ENCODE measurements around the gene AATF. TPM values are rescaled to one million over a fixed set of nuclear protein-coding genes. Genes with fewer than 3 reads are reported as not detected.

Gene AATF
- polyA plus RNA-seq, 3 donors, result 24.3 to 57.9 (median 41.1) TPM

DNA sequence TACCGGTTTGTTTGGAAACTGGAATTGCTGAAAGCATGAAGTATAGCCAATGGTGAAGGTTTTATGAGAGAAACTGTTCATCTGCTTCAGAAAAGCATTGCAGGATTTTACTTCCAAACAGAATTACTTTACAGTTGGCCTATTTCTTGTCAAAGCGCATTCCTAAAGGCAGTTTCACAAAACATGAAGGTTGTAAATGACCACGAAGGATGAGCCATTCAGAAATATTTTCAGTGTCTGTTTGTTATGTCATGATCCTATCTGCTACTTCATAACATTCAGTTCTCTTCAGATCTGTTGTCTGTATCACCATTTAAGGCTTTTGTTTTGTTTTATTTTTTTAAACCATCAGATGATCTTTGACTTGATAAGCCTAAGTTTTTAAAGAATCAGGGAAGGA, 45.7 kb downstream of the AATF start:
- H3K4me3 ChIP-seq (replicated peaks in 1 of 3; ENCODE audit: low read depth in 2 of 3, low read length in 3 of 3), result no peak overlapping the region
- WGBS (ENCODE audit: insufficient coverage), result no CpG with 5 or more reads among the region's 3 CpGs
- H3K36me3 ChIP-seq (replicated peaks in 1 of 2; ENCODE audit: control insufficient read depth in 1 of 2, insufficient read depth in 2 of 2, low read length in 2 of 2), result peaks cover 84 to 95% of the 10 kb centered on the region in 2 donors
- H3K4me1 ChIP-seq (ENCODE audit: control insufficient read depth in 1 of 2, insufficient read depth in 2 of 2, low read length in 2 of 2), result peaks cover 0 to 2% of the 10 kb centered on the region in 2 donors
- no peak for TF ChIP-seq CTCF (IDR thresholded peaks at IDR 0.05)
- H3K27ac ChIP-seq (ENCODE audit: low read depth in 1 of 2, low read length in 2 of 2), result no peak overlapping the region
- H3K4me1 Mint-ChIP-seq, result peaks cover 2% of the 10 kb centered on the region
- peaks cover 10% of the 10 kb centered on the region for H4K20me1 ChIP-seq (ENCODE audit: insufficient read depth, low read length)
- H3K9me3 Mint-ChIP-seq, result peaks cover 0 to 3% (median 0%) of the 10 kb centered on the region in 7 donors
- H3K27ac Mint-ChIP-seq, result no peak overlapping the region
- no peak overlapping the region for H3K4me3 Mint-ChIP-seq
- H3K4me2 ChIP-seq (replicated peaks; ENCODE audit: extremely low read depth, low read length, poor library complexity, severe bottlenecking), result no peak overlapping the region
- no peaks in the 10 kb centered on the region for H3K9me3 ChIP-seq (replicated peaks in 1 of 2; ENCODE audit: control insufficient read depth in 1 of 2, insufficient read depth in 1 of 2, low read length in 2 of 2)
- H3K27me3 ChIP-seq (ENCODE audit: control insufficient read depth in 2 of 2, insufficient read depth in 2 of 2, low read length in 2 of 2), result no peaks in the 10 kb centered on the region
- H3K9ac ChIP-seq (ENCODE audit: insufficient read depth, low read length, poor library complexity, severe bottlenecking), result no peak overlapping the region
- no peaks in the 10 kb centered on the region for H3K79me2 ChIP-seq (ENCODE audit: insufficient read depth, low read length)
- intact Hi-C loops (cut with micrococcal nuclease), result no loop called here
- H3K36me3 Mint-ChIP-seq, result peaks cover 72 to 80% of the 10 kb centered on the region in 2 donors
- DNase-seq, result no peak
- H3K27me3 Mint-ChIP-seq (ENCODE audit: low read depth in 3 of 3), result no peaks in the 10 kb centered on the region
- H2AFZ ChIP-seq (ENCODE audit: insufficient read depth, low read depth, low read length, poor library complexity, severe bottlenecking), result no peak overlapping the region

DNA sequence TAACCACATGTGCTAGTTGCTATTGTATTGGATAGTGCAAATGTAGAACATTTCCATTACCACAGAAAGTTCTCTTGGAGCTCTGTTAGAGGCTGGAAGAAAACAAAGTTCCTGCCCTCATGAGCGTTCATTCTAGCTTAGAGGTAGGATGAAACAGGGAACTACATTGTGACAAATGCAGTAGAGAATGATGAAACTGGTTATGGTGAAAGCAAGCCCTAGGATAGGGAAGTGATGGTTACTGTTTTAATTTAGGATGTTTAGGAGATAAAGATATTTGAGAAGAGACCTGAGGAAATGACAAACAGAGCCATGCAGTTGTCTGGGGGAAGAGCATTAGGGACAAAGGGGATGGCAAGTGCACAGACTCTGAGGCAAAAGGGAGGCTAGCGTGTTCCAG, 50.7 kb downstream of the AATF start:
- Histone ChIP-seq H3K4me3 (replicated peaks in 1 of 3; ENCODE audit: low read depth in 2 of 3, low read length in 3 of 3) (no peak overlapping the region), H3K36me3 (replicated peaks in 1 of 2; ENCODE audit: control insufficient read depth in 1 of 2, insufficient read depth in 2 of 2, low read length in 2 of 2) (peaks cover 44 to 77% of the 10 kb centered on the region in 2 donors), H3K9ac (ENCODE audit: insufficient read depth, low read length, poor library complexity, severe bottlenecking) (no peak overlapping the region), H3K27ac (ENCODE audit: low read depth in 1 of 2, low read length in 2 of 2) (peak overlapping the region; percentile 36 to 63), H3K4me2 (replicated peaks; ENCODE audit: extremely low read depth, low read length, poor library complexity, severe bottlenecking) (no peak overlapping the region), H3K9me3 (replicated peaks in 1 of 2; ENCODE audit: control insufficient read depth in 1 of 2, insufficient read depth in 1 of 2, low read length in 2 of 2) (peaks cover 6 to 12% of the 10 kb centered on the region in 2 donors), H2AFZ (ENCODE audit: insufficient read depth, low read depth, low read length, poor library complexity, severe bottlenecking) (no peak overlapping the region), H3K4me1 (ENCODE audit: control insufficient read depth in 1 of 2, insufficient read depth in 2 of 2, low read length in 2 of 2) (peaks cover 9 to 12% of the 10 kb centered on the region in 2 donors), H3K79me2 (ENCODE audit: insufficient read depth, low read length) (peaks cover 5% of the 10 kb centered on the region), H3K27me3 (ENCODE audit: control insufficient read depth in 2 of 2, insufficient read depth in 2 of 2, low read length in 2 of 2) (no peaks in the 10 kb centered on the region), H4K20me1 (ENCODE audit: insufficient read depth, low read length) (peaks cover 4% of the 10 kb centered on the region)
- DNase-seq, result peak; percentile 59 to 73 (median 67)
- intact Hi-C loops (cut with micrococcal nuclease), result no loop called here
- 36% methylated on average over 2 of the region's 2 CpGs for WGBS (ENCODE audit: insufficient coverage)
- H3K4me3 Mint-ChIP-seq, result peak overlapping the region in 1 of 2 donors; percentile 3
- H3K36me3 Mint-ChIP-seq, result peaks cover 69 to 83% of the 10 kb centered on the region in 2 donors
- no peak for TF ChIP-seq CTCF (IDR thresholded peaks at IDR 0.05)
- peaks cover 14% of the 10 kb centered on the region for H3K4me1 Mint-ChIP-seq
- peaks cover 0 to 2% (median 0%) of the 10 kb centered on the region in 3 donors for H3K27me3 Mint-ChIP-seq (ENCODE audit: low read depth in 3 of 3)
- H3K27ac Mint-ChIP-seq, result peak overlapping the region; percentile 73 to 94 (median 88)
- peaks cover 11 to 19% (median 15%) of the 10 kb centered on the region in 7 donors for H3K9me3 Mint-ChIP-seq
